Chondrocyte (in vitro differentiated cells): ENCODE results near the gene LRIT2. TPM values are rescaled to one million over a fixed set of nuclear protein-coding genes. Genes with fewer than 3 reads are reported as not detected.

ENCODE experiments used
- DNase-seq: peaks from one replicate; pipeline ENCODE4 v3.0.0; 2021; ENCODE audit warnings: mixed read lengths, low spot score
- H3K27ac Mint-ChIP-seq: one replicate; pipeline ENCODE4 v1.8.0; 2021; ENCODE audit warnings: mild to moderate bottlenecking, moderate library complexity, mixed read lengths; ENCODE audit not compliant: unreplicated experiment
- H3K27me3 Mint-ChIP-seq: 2 replicates; pipeline ENCODE4 v1.8.0; 2021; ENCODE audit warnings: low read depth, mixed read lengths
- H3K36me3 Mint-ChIP-seq: 2 replicates; pipeline ENCODE4 v1.8.0; 2021; ENCODE audit warnings: low read depth, mixed read lengths
- H3K4me1 Mint-ChIP-seq: 2 replicates; pipeline ENCODE4 v1.8.0; 2021; ENCODE audit warnings: low read depth, mild to moderate bottlenecking, mixed read lengths
- H3K4me3 Mint-ChIP-seq: one replicate; pipeline ENCODE4 v1.8.0; 2021; ENCODE audit warnings: mild to moderate bottlenecking, moderate library complexity, mixed read lengths; ENCODE audit not compliant: unreplicated experiment
- H3K9me3 Mint-ChIP-seq: 2 replicates; pipeline ENCODE4 v1.8.0; 2021; ENCODE audit warnings: low read depth, mixed read lengths
- total RNA-seq: library from RNA; stranded (reverse); gene quantifications from 3 replicates; pipeline ENCODE4 v1.2.1, GENCODE V29; 2021
- TF ChIP-seq, protein P1 (sequence below): fragments of 200-600 bp; sonication (generic); IDR thresholded peaks from 2 replicates; pipeline ENCODE4 v1.5.0; 2021; ENCODE audit warnings: antibody characterized with exemption, mild to moderate bottlenecking, moderate library complexity

Gene LRIT2
- total RNA-seq, 1 donor from 2014 or later: not detected

DNA sequence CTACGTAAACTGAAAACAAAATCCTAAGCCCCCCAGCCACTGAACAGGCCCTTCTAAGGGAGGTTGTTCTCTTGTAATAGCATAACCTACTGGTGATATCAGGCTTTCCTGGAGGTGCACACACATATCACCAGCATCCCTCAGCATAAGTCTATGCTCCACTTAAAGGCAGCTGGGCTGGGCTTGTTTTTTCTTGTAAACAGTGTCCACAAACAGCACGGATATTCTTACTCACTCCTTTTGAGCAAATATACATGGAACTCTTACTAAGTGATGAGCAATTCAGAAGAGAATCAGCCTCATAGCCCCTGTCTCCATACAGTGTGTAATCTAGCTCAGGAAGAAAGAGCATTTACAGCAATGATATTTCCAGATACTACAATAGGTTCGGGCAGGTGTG, 13.6 kb upstream of the LRIT2 start:
- Mint-ChIP-seq H3K4me1 (no peaks in the 10 kb centered on the region), H3K36me3 (no peaks in the 10 kb centered on the region)
- TF ChIP-seq, protein P1, sequence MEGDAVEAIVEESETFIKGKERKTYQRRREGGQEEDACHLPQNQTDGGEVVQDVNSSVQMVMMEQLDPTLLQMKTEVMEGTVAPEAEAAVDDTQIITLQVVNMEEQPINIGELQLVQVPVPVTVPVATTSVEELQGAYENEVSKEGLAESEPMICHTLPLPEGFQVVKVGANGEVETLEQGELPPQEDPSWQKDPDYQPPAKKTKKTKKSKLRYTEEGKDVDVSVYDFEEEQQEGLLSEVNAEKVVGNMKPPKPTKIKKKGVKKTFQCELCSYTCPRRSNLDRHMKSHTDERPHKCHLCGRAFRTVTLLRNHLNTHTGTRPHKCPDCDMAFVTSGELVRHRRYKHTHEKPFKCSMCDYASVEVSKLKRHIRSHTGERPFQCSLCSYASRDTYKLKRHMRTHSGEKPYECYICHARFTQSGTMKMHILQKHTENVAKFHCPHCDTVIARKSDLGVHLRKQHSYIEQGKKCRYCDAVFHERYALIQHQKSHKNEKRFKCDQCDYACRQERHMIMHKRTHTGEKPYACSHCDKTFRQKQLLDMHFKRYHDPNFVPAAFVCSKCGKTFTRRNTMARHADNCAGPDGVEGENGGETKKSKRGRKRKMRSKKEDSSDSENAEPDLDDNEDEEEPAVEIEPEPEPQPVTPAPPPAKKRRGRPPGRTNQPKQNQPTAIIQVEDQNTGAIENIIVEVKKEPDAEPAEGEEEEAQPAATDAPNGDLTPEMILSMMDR: no peak

DNA sequence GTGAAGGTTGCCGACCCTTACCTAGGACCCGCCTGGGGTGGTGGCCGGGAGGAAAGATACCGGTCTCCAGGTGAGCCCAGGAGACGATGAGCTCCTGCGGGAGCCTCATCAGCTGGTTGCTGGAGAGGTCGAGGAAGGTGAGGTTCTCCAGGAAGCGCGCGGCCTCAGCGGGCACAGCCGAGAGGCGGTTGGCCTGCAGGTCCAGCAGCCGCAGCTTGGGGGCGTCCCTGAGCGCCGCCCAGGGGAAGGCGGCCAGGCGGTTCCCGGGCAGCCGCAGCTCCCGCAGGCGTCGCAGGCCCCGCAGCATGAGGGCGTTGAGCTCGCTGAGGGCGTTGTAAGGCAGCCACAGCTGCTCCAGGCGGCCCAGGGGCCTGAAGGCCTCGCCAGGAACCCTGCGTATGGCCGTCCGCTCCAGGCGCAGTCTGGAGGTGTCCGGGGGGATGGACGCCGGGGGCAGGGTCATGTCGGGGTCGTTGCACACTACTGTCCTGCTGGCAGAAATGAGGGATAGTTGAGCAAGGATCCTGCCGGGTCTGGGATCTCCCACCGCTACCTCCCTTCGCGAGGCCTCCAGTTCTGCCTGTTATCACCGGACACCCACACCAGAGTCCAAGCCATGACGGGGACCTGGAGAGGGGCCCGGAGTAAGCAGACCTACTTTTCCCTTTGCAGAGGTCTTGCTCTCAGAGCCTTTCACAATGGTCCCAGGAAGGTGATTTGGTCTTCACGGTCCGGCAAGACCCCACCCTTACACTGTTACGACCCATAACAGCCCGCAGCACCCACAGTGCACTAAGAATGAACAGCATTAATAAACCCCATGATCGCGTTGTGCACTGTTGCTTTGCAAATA, 12.1 kb upstream of the LRIT2 start:
- no peak for DNase-seq
- Mint-ChIP-seq H3K36me3 (no peaks in the 10 kb centered on the region), H3K4me3 (no peak overlapping the region), H3K9me3 (no peaks in the 10 kb centered on the region), H3K27me3 (peaks cover 21% of the 10 kb centered on the region), H3K27ac (no peak overlapping the region), H3K4me1 (no peaks in the 10 kb centered on the region)
- TF ChIP-seq, protein P1: peak; percentile 23

More for the DNA sequence above, 13.6 kb upstream of the LRIT2 start:
- Mint-ChIP-seq H3K9me3 (no peaks in the 10 kb centered on the region), H3K27ac (no peak overlapping the region), H3K27me3 (peaks cover 21% of the 10 kb centered on the region), H3K4me3 (no peak overlapping the region)
- no peak for DNase-seq

DNA sequence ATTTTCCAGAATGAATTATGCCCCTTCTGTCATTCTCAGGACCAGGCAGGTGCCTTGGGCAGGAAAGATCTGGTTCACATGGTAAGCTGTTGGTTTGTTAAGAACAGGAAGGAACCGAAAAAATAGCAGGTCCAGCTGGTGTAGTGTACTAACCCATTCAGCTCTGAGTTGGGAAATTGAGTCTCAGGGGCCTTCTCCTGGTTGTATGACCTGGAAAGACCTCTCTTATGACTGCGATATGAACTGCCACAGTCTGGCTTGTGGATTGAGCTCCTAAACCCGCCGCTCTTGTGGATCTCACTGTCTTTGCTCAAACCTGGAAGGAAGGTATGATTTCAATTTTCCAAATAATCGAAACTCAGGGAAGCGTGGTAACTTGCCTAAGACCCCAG, 11.5 kb upstream of the LRIT2 start:
- H3K36me3 Mint-ChIP-seq: no peaks in the 10 kb centered on the region
- H3K4me1 Mint-ChIP-seq: no peaks in the 10 kb centered on the region
- peaks cover 25% of the 10 kb centered on the region for H3K27me3 Mint-ChIP-seq

DNA sequence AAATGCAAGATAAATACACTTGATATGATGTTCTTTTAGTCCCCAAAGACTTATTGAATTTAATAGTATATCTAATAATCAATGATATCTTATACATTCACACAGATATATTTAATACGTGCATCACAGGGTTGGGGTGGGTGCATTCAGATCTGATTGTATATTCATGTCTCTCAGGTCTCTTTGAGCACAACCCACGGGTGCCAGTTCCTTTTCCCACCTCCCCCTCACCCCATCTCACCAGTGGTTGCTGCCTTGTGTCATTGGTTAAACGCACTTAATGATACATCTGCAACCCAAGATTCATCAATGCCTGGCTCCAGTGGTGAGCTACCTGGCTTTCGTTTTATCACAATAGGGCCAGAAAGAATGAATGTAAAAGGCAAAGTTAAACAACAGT, 9.8 kb upstream of the LRIT2 start:
- H3K36me3 Mint-ChIP-seq: no peaks in the 10 kb centered on the region
- H3K4me3 Mint-ChIP-seq: no peak overlapping the region
- TF ChIP-seq, protein P1: no peak

More for the DNA sequence above, 11.5 kb upstream of the LRIT2 start:
- Mint-ChIP-seq H3K27ac (no peak overlapping the region), H3K4me3 (no peak overlapping the region), H3K9me3 (no peaks in the 10 kb centered on the region)
- TF ChIP-seq, protein P1: no peak
- DNase-seq: no peak

DNA sequence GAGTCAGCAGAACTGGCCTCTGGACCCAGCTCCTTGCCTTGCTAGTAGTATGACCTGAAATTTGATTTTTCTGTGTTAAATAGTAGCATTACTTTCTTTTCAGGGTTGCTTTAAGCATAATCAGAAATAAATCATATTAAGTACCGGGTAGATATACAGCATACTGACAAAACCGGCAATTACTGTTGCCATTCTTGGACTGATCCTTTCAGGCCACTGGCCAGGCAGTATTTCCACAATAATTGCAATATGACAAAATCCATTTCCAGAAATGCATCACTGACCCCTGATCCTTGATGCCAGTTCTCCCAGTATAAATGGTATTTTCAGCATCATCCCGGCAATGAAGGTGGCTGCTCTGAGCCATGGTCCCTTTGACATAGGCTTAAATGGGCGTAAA, 9.1 kb upstream of the LRIT2 start:
- H3K36me3 Mint-ChIP-seq: no peaks in the 10 kb centered on the region
- H3K27me3 Mint-ChIP-seq: peaks cover 30% of the 10 kb centered on the region
- TF ChIP-seq, protein P1: no peak
- H3K4me1 Mint-ChIP-seq: no peaks in the 10 kb centered on the region
- DNase-seq: no peak
- no peaks in the 10 kb centered on the region for H3K9me3 Mint-ChIP-seq
- no peak overlapping the region for H3K27ac Mint-ChIP-seq
- no peak overlapping the region for H3K4me3 Mint-ChIP-seq

More for the DNA sequence above, 9.8 kb upstream of the LRIT2 start:
- H3K4me1 Mint-ChIP-seq: no peaks in the 10 kb centered on the region
- no peaks in the 10 kb centered on the region for H3K9me3 Mint-ChIP-seq
- no peak for DNase-seq
- no peak overlapping the region for H3K27ac Mint-ChIP-seq
- H3K27me3 Mint-ChIP-seq: peaks cover 27% of the 10 kb centered on the region
